ENCODE measurements around the gene CHRM1. TPM values are rescaled to one million over a fixed set of nuclear protein-coding genes. Genes with fewer than 3 reads are reported as not detected.

Gene CHRM1
- total RNA-seq, 3 donors from 2014 or later (not counting 1 experiment from before 2014, with no cell fraction given) = not detected

- intact Hi-C loops (cut with micrococcal nuclease) = no loop called here
- Histone ChIP-seq H3K27ac (ENCODE audit: low read length) (no peak overlapping the region), H3K36me3 (ENCODE audit: control insufficient read depth, insufficient read depth, low read length) (no peaks in the 10 kb centered on the region), H3K4me3 (ENCODE audit: low read length) (no peak overlapping the region), H3K27me3 (ENCODE audit: control insufficient read depth, insufficient read depth, low read length) (no peaks in the 10 kb centered on the region), H3K4me1 (ENCODE audit: control insufficient read depth, insufficient read depth, low read length) (no peaks in the 10 kb centered on the region), H3K9me3 (ENCODE audit: control insufficient read depth, insufficient read depth, low read length) (no peaks in the 10 kb centered on the region)
- peaks cover 5% of the 10 kb centered on the region in 2 donors for H3K4me1 Mint-ChIP-seq
- H3K27ac Mint-ChIP-seq = no peak overlapping the region
- H3K9me3 Mint-ChIP-seq = no peaks in the 10 kb centered on the region
- no peak for DNase-seq
- TF ChIP-seq CTCF (IDR thresholded peaks at IDR 0.05) = no peak
- ATAC-seq = no peak
- no peak overlapping the region for H3K4me3 Mint-ChIP-seq
- 69% methylated on average over 14 of the region's 14 CpGs for WGBS (ENCODE audit: insufficient coverage)
- no peaks in the 10 kb centered on the region for H3K36me3 Mint-ChIP-seq
- H3K27me3 Mint-ChIP-seq (ENCODE audit: low read depth in 2 of 2) = peaks cover 0 to 10% of the 10 kb centered on the region in 2 donors
Observed at GRCh38 chr11:62911137-62912130, 9.7 kb downstream of the CHRM1 start.

- no peak overlapping the region for H3K27ac ChIP-seq (ENCODE audit: low read length)
- no peaks in the 10 kb centered on the region for H3K27me3 ChIP-seq (ENCODE audit: control insufficient read depth, insufficient read depth, low read length)
- Mint-ChIP-seq H3K36me3 (no peaks in the 10 kb centered on the region), H3K27ac (no peak overlapping the region), H3K4me1 (peaks cover 7% of the 10 kb centered on the region in 2 donors), H3K27me3 (ENCODE audit: low read depth in 2 of 2) (peaks cover 7 to 13% of the 10 kb centered on the region in 2 donors), H3K9me3 (no peaks in the 10 kb centered on the region), H3K4me3 (no peak overlapping the region)
- no peak overlapping the region for H3K4me3 ChIP-seq (ENCODE audit: low read length)
- no peaks in the 10 kb centered on the region for H3K4me1 ChIP-seq (ENCODE audit: control insufficient read depth, insufficient read depth, low read length)
- intact Hi-C loops (cut with micrococcal nuclease) = no loop called here
- no peaks in the 10 kb centered on the region for H3K9me3 ChIP-seq (ENCODE audit: control insufficient read depth, insufficient read depth, low read length)
- no peak for TF ChIP-seq CTCF (IDR thresholded peaks at IDR 0.05)
- no peaks in the 10 kb centered on the region for H3K36me3 ChIP-seq (ENCODE audit: control insufficient read depth, insufficient read depth, low read length)
- DNase-seq (no peak), ATAC-seq (no peak)
- WGBS (ENCODE audit: insufficient coverage) = 93% methylated on average over 27 of the region's 27 CpGs
Observed at GRCh38 chr11:62910141-62910882, 10.9 kb downstream of the CHRM1 start.

DNA sequence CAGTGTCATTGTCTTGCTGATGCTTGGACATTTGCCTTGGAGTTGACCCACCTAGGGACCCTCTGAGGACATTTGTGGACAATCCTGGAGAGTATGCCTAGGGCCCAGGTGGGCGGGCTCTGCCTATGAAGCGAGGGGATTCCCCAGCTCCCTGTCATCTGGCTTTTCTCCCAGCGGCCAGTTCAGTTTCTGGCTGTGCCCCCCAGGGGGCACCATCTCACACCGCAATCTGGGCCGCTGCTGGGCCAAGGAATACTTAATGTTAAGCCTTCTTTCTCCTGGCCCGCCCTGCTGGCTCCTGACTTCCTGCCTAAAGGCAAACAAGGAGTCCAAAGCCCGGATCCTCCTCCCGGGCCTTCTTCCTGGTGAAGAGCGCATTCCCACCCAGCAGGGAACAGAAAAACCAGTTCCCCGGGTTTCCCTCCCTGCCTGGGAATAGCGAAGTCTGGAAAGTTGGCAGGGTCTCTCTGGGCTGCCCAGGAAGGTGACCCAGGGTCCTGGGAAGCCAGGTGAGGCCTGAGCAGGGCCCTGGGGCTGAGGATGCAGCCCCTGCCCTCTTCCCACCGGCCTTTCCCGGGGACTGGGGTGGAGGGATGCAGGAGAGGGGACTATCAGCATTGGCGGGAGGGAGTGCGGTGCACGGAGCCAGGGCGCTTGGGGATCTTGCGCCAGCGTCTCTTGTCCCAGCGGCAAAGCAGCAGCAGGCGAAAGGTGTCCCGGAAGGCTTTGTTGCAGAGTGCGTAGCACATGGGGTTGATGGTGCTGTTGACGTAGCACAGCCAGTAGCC, 11.9 kb downstream of the CHRM1 start:
- no peak for ATAC-seq
- intact Hi-C loops (cut with micrococcal nuclease) = loop anchor here (5.0 kb wide), 1 partner anchor 303 kb away; no protein-coding TSS in a partner anchor
- WGBS (ENCODE audit: insufficient coverage) = 63% methylated on average over 24 of the region's 24 CpGs
- DNase-seq = peak in 1 of 2 donors; percentile 30
- no peaks in the 10 kb centered on the region for H3K9me3 Mint-ChIP-seq
- no peaks in the 10 kb centered on the region for H3K36me3 ChIP-seq (ENCODE audit: control insufficient read depth, insufficient read depth, low read length)
- H3K36me3 Mint-ChIP-seq = no peaks in the 10 kb centered on the region
- no peak overlapping the region for H3K4me3 Mint-ChIP-seq
- no peak overlapping the region for H3K27ac ChIP-seq (ENCODE audit: low read length)
- no peak for TF ChIP-seq CTCF (IDR thresholded peaks at IDR 0.05)
- H3K4me1 ChIP-seq (ENCODE audit: control insufficient read depth, insufficient read depth, low read length) = no peaks in the 10 kb centered on the region
- no peak overlapping the region for H3K4me3 ChIP-seq (ENCODE audit: low read length)
- H3K4me1 Mint-ChIP-seq = peaks cover 10 to 11% of the 10 kb centered on the region in 2 donors
- H3K27me3 Mint-ChIP-seq (ENCODE audit: low read depth in 2 of 2) = peaks cover 7 to 14% of the 10 kb centered on the region in 2 donors
- H3K9me3 ChIP-seq (ENCODE audit: control insufficient read depth, insufficient read depth, low read length) = no peaks in the 10 kb centered on the region
- H3K27me3 ChIP-seq (ENCODE audit: control insufficient read depth, insufficient read depth, low read length) = no peaks in the 10 kb centered on the region
- H3K27ac Mint-ChIP-seq = no peak overlapping the region
